ENCODE measurements around the gene RPL28. TPM values are rescaled to one million over a fixed set of nuclear protein-coding genes. Genes with fewer than 3 reads are reported as not detected.
A peak's percentile ranks its signal among the peaks of the same experiment; 100 is the strongest.

The RPL28 gene
- total and polyA plus RNA-seq, 2 of the 13 experiments (the other 11 are each of a cell fraction or from before 2014, with no cell fraction given) = 105 to 420 TPM

- TF ChIP-seq CEBPZ (IDR thresholded peaks at IDR 0.05; ENCODE audit: low read length) = no peak
- peak; percentile 74 for TF ChIP-seq PHF20 (CRISPR knock-in tag; IDR thresholded peaks at IDR 0.05)
- TF ChIP-seq, protein P1, sequence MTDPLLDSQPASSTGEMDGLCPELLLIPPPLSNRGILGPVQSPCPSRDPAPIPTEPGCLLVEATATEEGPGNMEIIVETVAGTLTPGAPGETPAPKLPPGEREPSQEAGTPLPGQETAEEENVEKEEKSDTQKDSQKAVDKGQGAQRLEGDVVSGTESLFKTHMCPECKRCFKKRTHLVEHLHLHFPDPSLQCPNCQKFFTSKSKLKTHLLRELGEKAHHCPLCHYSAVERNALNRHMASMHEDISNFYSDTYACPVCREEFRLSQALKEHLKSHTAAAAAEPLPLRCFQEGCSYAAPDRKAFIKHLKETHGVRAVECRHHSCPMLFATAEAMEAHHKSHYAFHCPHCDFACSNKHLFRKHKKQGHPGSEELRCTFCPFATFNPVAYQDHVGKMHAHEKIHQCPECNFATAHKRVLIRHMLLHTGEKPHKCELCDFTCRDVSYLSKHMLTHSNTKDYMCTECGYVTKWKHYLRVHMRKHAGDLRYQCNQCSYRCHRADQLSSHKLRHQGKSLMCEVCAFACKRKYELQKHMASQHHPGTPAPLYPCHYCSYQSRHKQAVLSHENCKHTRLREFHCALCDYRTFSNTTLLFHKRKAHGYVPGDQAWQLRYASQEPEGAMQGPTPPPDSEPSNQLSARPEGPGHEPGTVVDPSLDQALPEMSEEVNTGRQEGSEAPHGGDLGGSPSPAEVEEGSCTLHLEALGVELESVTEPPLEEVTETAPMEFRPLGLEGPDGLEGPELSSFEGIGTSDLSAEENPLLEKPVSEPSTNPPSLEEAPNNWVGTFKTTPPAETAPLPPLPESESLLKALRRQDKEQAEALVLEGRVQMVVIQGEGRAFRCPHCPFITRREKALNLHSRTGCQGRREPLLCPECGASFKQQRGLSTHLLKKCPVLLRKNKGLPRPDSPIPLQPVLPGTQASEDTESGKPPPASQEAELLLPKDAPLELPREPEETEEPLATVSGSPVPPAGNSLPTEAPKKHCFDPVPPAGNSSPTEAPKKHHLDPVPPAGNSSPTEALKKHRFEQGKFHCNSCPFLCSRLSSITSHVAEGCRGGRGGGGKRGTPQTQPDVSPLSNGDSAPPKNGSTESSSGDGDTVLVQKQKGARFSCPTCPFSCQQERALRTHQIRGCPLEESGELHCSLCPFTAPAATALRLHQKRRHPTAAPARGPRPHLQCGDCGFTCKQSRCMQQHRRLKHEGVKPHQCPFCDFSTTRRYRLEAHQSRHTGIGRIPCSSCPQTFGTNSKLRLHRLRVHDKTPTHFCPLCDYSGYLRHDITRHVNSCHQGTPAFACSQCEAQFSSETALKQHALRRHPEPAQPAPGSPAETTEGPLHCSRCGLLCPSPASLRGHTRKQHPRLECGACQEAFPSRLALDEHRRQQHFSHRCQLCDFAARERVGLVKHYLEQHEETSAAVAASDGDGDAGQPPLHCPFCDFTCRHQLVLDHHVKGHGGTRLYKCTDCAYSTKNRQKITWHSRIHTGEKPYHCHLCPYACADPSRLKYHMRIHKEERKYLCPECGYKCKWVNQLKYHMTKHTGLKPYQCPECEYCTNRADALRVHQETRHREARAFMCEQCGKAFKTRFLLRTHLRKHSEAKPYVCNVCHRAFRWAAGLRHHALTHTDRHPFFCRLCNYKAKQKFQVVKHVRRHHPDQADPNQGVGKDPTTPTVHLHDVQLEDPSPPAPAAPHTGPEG (CRISPR knock-in tag; IDR thresholded peaks at IDR 0.05) = no peak
- TF ChIP-seq, protein P2, sequence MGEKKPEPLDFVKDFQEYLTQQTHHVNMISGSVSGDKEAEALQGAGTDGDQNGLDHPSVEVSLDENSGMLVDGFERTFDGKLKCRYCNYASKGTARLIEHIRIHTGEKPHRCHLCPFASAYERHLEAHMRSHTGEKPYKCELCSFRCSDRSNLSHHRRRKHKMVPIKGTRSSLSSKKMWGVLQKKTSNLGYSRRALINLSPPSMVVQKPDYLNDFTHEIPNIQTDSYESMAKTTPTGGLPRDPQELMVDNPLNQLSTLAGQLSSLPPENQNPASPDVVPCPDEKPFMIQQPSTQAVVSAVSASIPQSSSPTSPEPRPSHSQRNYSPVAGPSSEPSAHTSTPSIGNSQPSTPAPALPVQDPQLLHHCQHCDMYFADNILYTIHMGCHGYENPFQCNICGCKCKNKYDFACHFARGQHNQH (CRISPR knock-in tag; IDR thresholded peaks at IDR 0.05) = peak; percentile 70; the same call in 1 of the 2 replicates
- peak; percentile 7; the same call in 1 of the 2 replicates for TF ChIP-seq PATZ1 (CRISPR knock-in tag; IDR thresholded peaks at IDR 0.05)
- TF ChIP-seq ZSCAN22 (CRISPR knock-in tag; IDR thresholded peaks at IDR 0.05) = 0 out of 2 replicates have a peak, but pooled peaks have one; percentile 28
- 0 out of 2 replicates have a peak, but pooled peaks have one; percentile 29 for TF ChIP-seq JUND (CRISPR knock-in tag; IDR thresholded peaks at IDR 0.05)
- no peak for TF ChIP-seq NR3C1 (CRISPR knock-in tag; IDR thresholded peaks at IDR 0.05)
- no peak for TF ChIP-seq SP1 (IDR thresholded peaks at IDR 0.05)
- peak; percentile 77 for TF ChIP-seq SP1 (CRISPR knock-in tag; IDR thresholded peaks at IDR 0.05)
- 0 out of 2 replicates have a peak, but pooled peaks have one; percentile 55 for TF ChIP-seq ZNF136 (CRISPR knock-in tag; IDR thresholded peaks at IDR 0.05; ENCODE audit: low read depth)
- no peak for TF ChIP-seq FOXM1 (CRISPR knock-in tag; IDR thresholded peaks at IDR 0.05)
- TF ChIP-seq SIN3A (IDR thresholded peaks at IDR 0.05; ENCODE audit: borderline replicate concordance, low read depth, low read length) = peak; percentile 88
- no peak for TF ChIP-seq TBX3 (IDR thresholded peaks at IDR 0.05; ENCODE audit: borderline replicate concordance)
These were observed at the start of gene RPL28 (continued) for GRCh38 chr19:55385724-55386492.

All from HepG2 (cell line).